Hair follicle dermal papilla cell (primary cell): ENCODE data around the gene POLD4. TPM values are rescaled to one million over a fixed set of nuclear protein-coding genes. Genes with fewer than 3 reads are reported as not detected.

Source experiments
- small RNA-seq: library from RNA; depleted of rRNA; stranded (forward); fragments of <200 nt; gene quantifications from one replicate; pipeline ENCODE3, GENCODE V24; 2012
- total RNA-seq: library from RNA; depleted of rRNA; stranded (reverse); fragments of >200 nt; gene quantifications from 2 replicates; pipeline ENCODE4 v1.2.3, GENCODE V29; 2012

Gene POLD4
- 38.3 and 58.4 TPM in 2 replicates for total RNA-seq

DNA sequence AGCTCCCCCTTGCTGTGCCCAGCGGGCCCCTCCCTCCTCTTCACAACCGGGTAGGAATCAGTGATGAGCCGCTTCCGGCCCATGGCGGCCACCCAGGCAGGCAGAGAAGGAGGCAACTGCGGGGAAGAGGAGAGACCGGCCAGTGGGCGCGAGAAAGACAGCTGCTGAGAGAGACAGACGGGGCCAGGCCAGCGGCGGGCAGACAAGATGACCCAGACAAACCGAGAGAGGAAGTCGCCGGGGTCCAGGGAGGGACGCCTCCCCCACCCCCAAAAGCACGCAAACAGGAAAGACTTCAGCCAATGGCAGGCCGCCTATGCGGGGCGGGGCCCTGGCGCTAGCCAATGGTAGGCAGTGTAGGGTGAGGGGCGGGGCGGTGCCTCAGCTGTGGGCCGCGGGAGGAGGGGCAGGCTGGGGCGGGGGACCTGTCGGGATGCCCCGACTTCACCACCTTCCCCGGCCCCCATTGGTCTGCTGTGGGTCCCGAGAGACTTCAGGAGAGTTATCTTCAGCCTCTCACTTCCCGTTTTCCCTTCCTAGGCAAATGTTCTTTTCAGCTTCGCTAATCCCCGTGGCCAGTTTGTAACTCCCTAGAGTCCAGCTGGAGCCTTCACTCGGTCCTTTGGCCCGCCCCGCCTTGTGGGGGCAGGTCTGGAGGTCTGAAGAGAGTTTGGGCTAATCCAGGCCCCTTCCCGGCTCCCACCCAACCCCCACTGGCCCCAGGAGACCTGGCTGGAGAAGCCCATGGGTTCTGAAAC lies at the start of gene POLD4:
Gene POLD4 (minus strand): TSS at position 230 of the 758 bp plus-strand sequence. CDS start 147 bp downstream, at position 83.

GRCh38 chr11:67401495-67402191 lies 48.3 kb upstream of the POLD4 start, which contains the start of gene PPP1CA:
Gene PPP1CA, minus strand, starts transcription at chr11:67401858. Its CDS starts 76 bp downstream, at chr11:67401782.

DNA sequence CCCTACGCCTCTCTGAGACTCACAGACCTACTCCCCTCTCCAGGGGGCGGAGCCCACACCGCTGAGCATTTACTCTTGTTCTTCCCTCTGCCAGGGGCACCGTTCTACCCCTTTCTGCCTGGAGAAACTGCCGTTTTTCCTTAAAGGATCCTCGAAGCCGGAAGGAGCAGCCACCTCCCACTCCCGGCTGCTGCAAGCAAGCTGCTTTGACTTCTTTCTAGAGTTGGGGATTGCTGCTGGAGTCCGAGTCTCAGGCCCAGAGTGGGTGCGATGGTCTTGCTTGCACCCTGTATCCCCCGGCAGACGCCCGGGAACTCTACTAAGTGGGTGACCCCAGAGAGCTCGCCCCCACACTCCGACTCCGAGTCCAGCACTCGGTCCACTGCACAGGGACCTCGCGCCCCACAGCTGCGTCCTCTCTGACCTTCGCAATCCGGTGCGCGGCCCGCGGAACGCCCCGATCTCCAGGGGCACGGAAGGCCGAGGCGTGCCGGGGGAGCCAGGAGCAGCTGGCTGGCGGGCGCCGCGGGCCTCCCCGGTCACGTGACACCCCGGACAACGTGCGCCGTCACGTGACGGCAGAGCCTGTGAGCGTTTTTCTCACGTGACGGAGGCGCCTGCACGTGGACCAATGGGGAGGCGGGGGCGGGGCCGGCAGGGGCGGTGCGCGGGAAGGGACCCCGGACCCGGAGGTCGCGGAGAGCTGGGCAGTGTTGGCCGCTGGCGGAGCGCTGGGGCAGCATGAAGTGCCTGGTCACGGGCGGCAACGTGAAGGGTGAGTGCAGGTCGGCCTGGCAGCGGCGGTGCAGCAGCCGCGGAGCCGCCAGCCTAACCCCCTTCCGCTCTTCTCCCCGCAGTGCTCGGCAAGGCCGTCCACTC lies 38.2 kb upstream of the POLD4 start, which contains the start of gene RAD9A:
Gene RAD9A (plus strand): TSS at position 683 of the 879 bp plus-strand sequence. CDS start 59 bp downstream, at position 742.

DNA sequence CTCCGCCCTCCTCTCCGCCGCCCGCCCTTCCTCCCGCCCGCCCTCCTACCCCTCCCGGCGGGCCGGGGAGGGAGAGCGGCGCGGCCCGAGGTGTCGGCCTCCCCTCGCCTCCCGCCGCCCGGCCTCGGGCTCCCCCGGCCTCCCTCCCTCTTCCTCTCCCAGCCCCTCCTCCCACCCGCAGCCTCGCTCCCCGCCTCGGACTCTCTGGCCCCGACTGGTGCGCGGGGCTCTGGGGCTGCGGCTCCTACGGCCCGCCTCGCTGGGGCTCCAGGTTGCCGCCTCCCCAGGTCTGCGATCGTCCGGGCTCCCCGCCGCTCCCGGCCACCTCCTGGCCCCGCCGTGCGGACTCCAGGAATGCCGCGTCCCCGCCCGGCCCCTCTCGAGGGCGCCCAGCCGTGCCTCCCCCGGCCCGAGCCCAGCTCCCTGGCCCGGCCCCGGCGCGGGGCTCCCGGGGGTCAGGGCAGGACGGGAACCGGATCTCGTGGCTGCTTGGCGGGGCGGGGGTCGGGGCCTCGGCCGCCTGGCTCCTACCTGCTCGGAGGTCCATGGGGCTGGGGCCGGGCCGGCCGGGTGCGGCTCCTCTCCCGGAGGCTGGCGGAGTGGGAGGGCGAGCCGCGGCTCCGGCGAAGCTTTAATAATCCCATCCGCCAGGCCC lies 19.8 kb upstream of the POLD4 start, which contains the start of gene CLCF1:
Gene CLCF1 (minus strand): TSS at position 606 of the 655 bp plus-strand sequence. CDS start 59 bp downstream, at position 547.

GRCh38 chr11:67303132-67303834 lies 50.1 kb downstream of the POLD4 start, which contains the start of gene SSH3:
Gene SSH3, plus strand, starts transcription at chr11:67303530. Its CDS starts 96 bp downstream, at chr11:67303626.

Small RNAs within 50 kb of the gene (small RNA-seq; reads per million reads assigned to genes)
- gene RN7SKP239 (not detected), gene RNU6-1238P (not detected)

Other genes starting within 250 kb of the POLD4 start
- 57.1 and 72.7 TPM in 2 replicates for gene KDM2A, start 234.3 kb downstream of the POLD4 start, total RNA-seq
- gene GRK2, start 87.1 kb downstream of the POLD4 start, total RNA-seq: 38.4 and 44.3 TPM in 2 replicates
- 31.9 and 35.2 TPM in 2 replicates for gene ANKRD13D, start 64.2 kb downstream of the POLD4 start, total RNA-seq
- gene SSH3, start 50.0 kb downstream of the POLD4 start, total RNA-seq: 18.3 and 18.8 TPM in 2 replicates
- gene CLCF1, start 20.1 kb upstream of the POLD4 start, total RNA-seq: 12.7 and 13.8 TPM in 2 replicates
- 5.0 and 7.3 TPM in 2 replicates for gene RAD9A, start 38.4 kb upstream of the POLD4 start, total RNA-seq
- gene PPP1CA, start 48.3 kb upstream of the POLD4 start, total RNA-seq: 169 and 220 TPM in 2 replicates
- gene TBC1D10C, start 50.5 kb upstream of the POLD4 start, total RNA-seq: 0.12 TPM in 1 of 2 replicates, not detected in the other
- gene CARNS1, start 62.1 kb upstream of the POLD4 start, total RNA-seq: under 0.01 and 0.16 TPM in 2 replicates
- 44.5 and 48.8 TPM in 2 replicates for gene RPS6KB2, start 74.9 kb upstream of the POLD4 start, total RNA-seq
- gene PTPRCAP, start 84.1 kb upstream of the POLD4 start, total RNA-seq: 0.32 TPM in 1 of 2 replicates, not detected in the other
- gene CORO1B, start 89.9 kb upstream of the POLD4 start, total RNA-seq: 128 and 136 TPM in 2 replicates
- not detected in 2 replicates for gene GPR152, start 99.2 kb upstream of the POLD4 start, total RNA-seq
- not detected in 2 replicates for gene CABP4, start 101.8 kb upstream of the POLD4 start, total RNA-seq
- gene TMEM134, start 115.7 kb upstream of the POLD4 start, total RNA-seq: 18.8 and 21.7 TPM in 2 replicates
- gene AIP, start 129.5 kb upstream of the POLD4 start, total RNA-seq: 50.3 and 58.9 TPM in 2 replicates
- 30.7 and 31.5 TPM in 2 replicates for gene PITPNM1, start 151.8 kb upstream of the POLD4 start, total RNA-seq
- 21.6 and 25.3 TPM in 2 replicates for gene CDK2AP2, start 154.6 kb upstream of the POLD4 start, total RNA-seq
- not detected in 2 replicates for gene CABP2, start 169.9 kb upstream of the POLD4 start, total RNA-seq
- 399 and 414 TPM in 2 replicates for gene GSTP1, start 230.3 kb upstream of the POLD4 start, total RNA-seq